Ectodermal cell (in vitro differentiated cells): Measurements from ENCODE around the gene C13orf42.

ENCODE experiments used
- H3K27ac ChIP-seq: 2 replicates; pipeline ENCODE4 v1.7.0; 2013; ENCODE audit warnings: mild to moderate bottlenecking, low read depth, low read length; ENCODE audit not compliant: insufficient read depth, poor library complexity, severe bottlenecking
- H3K27me3 ChIP-seq: 2 replicates; pipeline ENCODE4 v1.7.0; 2013; ENCODE audit warnings: mild to moderate bottlenecking, low read length; ENCODE audit not compliant: insufficient read depth, control insufficient read depth, poor library complexity, severe bottlenecking
- H3K36me3 ChIP-seq: one replicate; pipeline ENCODE4 v1.7.0; 2013; ENCODE audit warnings: low read length; ENCODE audit not compliant: control insufficient read depth, insufficient read depth
- H3K4me1 ChIP-seq: one replicate; pipeline ENCODE4 v1.7.0; 2013; ENCODE audit warnings: low read length; ENCODE audit not compliant: control insufficient read depth, insufficient read depth
- H3K4me3 ChIP-seq: 2 replicates; pipeline ENCODE4 v1.7.0; 2013; ENCODE audit warnings: low read depth, low read length, control low read depth; ENCODE audit not compliant: insufficient read depth
- H3K9me3 ChIP-seq: 2 replicates; pipeline ENCODE4 v1.7.0; 2013; ENCODE audit warnings: mild to moderate bottlenecking, low read length, moderate library complexity; ENCODE audit not compliant: control insufficient read depth
- WGBS, 2 experiments: methylation state at CpG; one replicate each; pipeline ENCODE4 v1.1.7; 2013; ENCODE audit warnings: missing lambda C conversion rate in 2 of 2; 5-methylcytosine and 5-hydroxymethylcytosine counted together

C13orf42 gene

GRCh38 chr13:51050021-51050830 lies 60.8 kb downstream of the C13orf42 start:
- Histone ChIP-seq H3K4me3 (no peak overlapping the region), H3K36me3 (no peaks in the 10 kb centered on the region), H3K9me3 (no peaks in the 10 kb centered on the region), H3K27ac (no peak overlapping the region), H3K27me3 (no peaks in the 10 kb centered on the region), H3K4me1 (no peaks in the 10 kb centered on the region)
- 90 to 93% methylated on average over 14 of the region's 14 CpGs for WGBS, 2 experiments

- Histone ChIP-seq H3K4me3 (no peak overlapping the region), H3K4me1 (no peaks in the 10 kb centered on the region), H3K9me3 (no peaks in the 10 kb centered on the region), H3K27me3 (no peaks in the 10 kb centered on the region), H3K36me3 (no peaks in the 10 kb centered on the region), H3K27ac (no peak overlapping the region)
Measured at GRCh38 chr13:51048616-51049015, 62.5 kb downstream of the C13orf42 start.

GRCh38 chr13:51048166-51048461 lies 63.0 kb downstream of the C13orf42 start:
- Histone ChIP-seq H3K27ac (no peak overlapping the region), H3K9me3 (no peaks in the 10 kb centered on the region), H3K4me1 (no peaks in the 10 kb centered on the region), H3K36me3 (no peaks in the 10 kb centered on the region), H3K27me3 (no peaks in the 10 kb centered on the region), H3K4me3 (no peak overlapping the region)
- 93 to 95% methylated on average over 2 of the region's 2 CpGs for WGBS, 2 experiments

GRCh38 chr13:51047434-51048165 lies 63.5 kb downstream of the C13orf42 start:
- 93 to 95% methylated on average over 6 of the region's 6 CpGs for WGBS, 2 experiments
- Histone ChIP-seq H3K4me1 (no peaks in the 10 kb centered on the region), H3K4me3 (no peak overlapping the region)

GRCh38 chr13:51045451-51045850 lies 65.6 kb downstream of the C13orf42 start:
- Histone ChIP-seq H3K4me1 (no peaks in the 10 kb centered on the region), H3K27me3 (no peaks in the 10 kb centered on the region), H3K4me3 (no peak overlapping the region), H3K9me3 (no peaks in the 10 kb centered on the region), H3K36me3 (no peaks in the 10 kb centered on the region), H3K27ac (no peak overlapping the region)
- WGBS, 2 experiments, result 89 to 92% methylated on average over 5 of the region's 5 CpGs

More at GRCh38 chr13:51047434-51048165, 63.5 kb downstream of the C13orf42 start:
- Histone ChIP-seq H3K9me3 (no peaks in the 10 kb centered on the region), H3K27ac (no peak overlapping the region), H3K36me3 (no peaks in the 10 kb centered on the region), H3K27me3 (no peaks in the 10 kb centered on the region)

- WGBS, 2 experiments, result 93 to 95% methylated on average over 13 of the region's 13 CpGs
Measured at GRCh38 chr13:51044023-51044665, 66.9 kb downstream of the C13orf42 start.

GRCh38 chr13:51043310-51043709 lies 67.8 kb downstream of the C13orf42 start:
- Histone ChIP-seq H3K27ac (no peak overlapping the region), H3K9me3 (no peaks in the 10 kb centered on the region), H3K27me3 (no peaks in the 10 kb centered on the region), H3K36me3 (no peaks in the 10 kb centered on the region), H3K4me3 (no peak overlapping the region), H3K4me1 (no peaks in the 10 kb centered on the region)
- 85 to 87% methylated on average over 5 of the region's 5 CpGs for WGBS, 2 experiments

More at GRCh38 chr13:51044023-51044665, 66.9 kb downstream of the C13orf42 start:
- Histone ChIP-seq H3K9me3 (no peaks in the 10 kb centered on the region), H3K27ac (no peak overlapping the region), H3K27me3 (no peaks in the 10 kb centered on the region), H3K4me3 (no peak overlapping the region), H3K36me3 (no peaks in the 10 kb centered on the region), H3K4me1 (no peaks in the 10 kb centered on the region)

- WGBS, 2 experiments, result 95% methylated on average over 5 of the region's 5 CpGs
- H3K4me3 ChIP-seq, result no peak overlapping the region
- no peaks in the 10 kb centered on the region for H3K9me3 ChIP-seq
- H3K27ac ChIP-seq, result no peak overlapping the region
- no peaks in the 10 kb centered on the region for H3K36me3 ChIP-seq
- no peaks in the 10 kb centered on the region for H3K27me3 ChIP-seq
- H3K4me1 ChIP-seq, result no peaks in the 10 kb centered on the region
Measured at GRCh38 chr13:51041710-51042109, 69.4 kb downstream of the C13orf42 start.

GRCh38 chr13:51041126-51041525 lies 69.9 kb downstream of the C13orf42 start:
- Histone ChIP-seq H3K4me1 (no peaks in the 10 kb centered on the region), H3K4me3 (no peak overlapping the region), H3K36me3 (no peaks in the 10 kb centered on the region), H3K9me3 (no peaks in the 10 kb centered on the region), H3K27me3 (no peaks in the 10 kb centered on the region), H3K27ac (no peak overlapping the region)
- WGBS, 2 experiments, result 92 to 95% methylated on average over 4 of the region's 4 CpGs

- H3K9me3 ChIP-seq, result no peaks in the 10 kb centered on the region
- H3K27me3 ChIP-seq, result no peaks in the 10 kb centered on the region
- no peak overlapping the region for H3K4me3 ChIP-seq
- H3K36me3 ChIP-seq, result no peaks in the 10 kb centered on the region
- H3K4me1 ChIP-seq, result no peaks in the 10 kb centered on the region
- no peak overlapping the region for H3K27ac ChIP-seq
- WGBS, 2 experiments, result 92 to 94% methylated on average over 7 of the region's 7 CpGs
Measured at GRCh38 chr13:51040431-51040830, 70.6 kb downstream of the C13orf42 start.
